Hematopoietic multipotent progenitor cell treated with erythropoietin and hydrocortisone succinate and interleukin-3 and kit ligand, for 15 days (in vitro differentiated cells): ENCODE results near the gene NUMBL.
"Not testable (repeated sequence)": the region's sequence is repeated elsewhere in the genome, so short reads cannot be mapped to it uniquely, and the experiment has no call there.

Experiments
- DNase-seq: peaks from one replicate; pipeline ENCODE4 v3.0.0-alpha.2; 2015; ENCODE audit warnings: low spot score

The NUMBL gene

GRCh38 chr19:40663695-40664692, 26.5 kb downstream of the NUMBL start:
- DNase-seq, result peak; percentile 51

GRCh38 chr19:40662925-40663694, 27.3 kb downstream of the NUMBL start:
- DNase-seq, result peak; percentile 88

- DNase-seq, result no peak
Measured at GRCh38 chr19:40661616-40662015, 28.8 kb downstream of the NUMBL start.

- DNase-seq, result no peak
Measured at GRCh38 chr19:40659566-40659965, 30.9 kb downstream of the NUMBL start.

GRCh38 chr19:40659116-40659515, 31.3 kb downstream of the NUMBL start:
- no peak for DNase-seq

- no peak for DNase-seq
Measured at GRCh38 chr19:40658031-40658430, 32.4 kb downstream of the NUMBL start.

- DNase-seq, result not testable (repeated sequence)
Measured at GRCh38 chr19:40655684-40656083, 34.8 kb downstream of the NUMBL start.

GRCh38 chr19:40652303-40652702, 38.1 kb downstream of the NUMBL start:
- not testable (repeated sequence) for DNase-seq

DNA sequence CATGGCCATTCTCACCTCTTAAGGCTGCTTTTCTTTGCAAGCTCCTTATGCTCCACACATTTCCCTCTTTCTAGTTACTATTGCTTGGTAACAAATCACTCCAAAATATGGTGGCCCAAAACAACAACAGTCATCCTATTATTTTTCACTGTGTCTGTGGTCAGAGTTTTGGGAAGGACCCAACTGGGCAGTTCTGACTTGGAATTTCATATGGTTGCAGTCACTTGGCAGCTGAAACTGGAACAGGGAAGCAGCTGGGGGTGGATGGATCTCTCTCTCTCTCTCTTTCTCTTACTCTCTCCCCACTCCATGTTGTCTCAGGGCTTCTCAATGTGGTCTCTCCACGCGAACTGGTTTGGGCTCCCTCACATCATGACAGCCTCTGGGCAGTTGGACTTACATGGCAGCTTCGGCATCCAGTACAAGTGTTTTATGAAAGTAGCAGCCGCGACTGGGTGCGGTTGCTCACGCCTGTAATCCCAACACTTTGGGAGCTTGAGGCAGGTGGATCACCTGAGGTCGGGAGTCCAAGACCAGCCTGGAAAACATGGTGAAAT, 39.6 kb downstream of the NUMBL start:
- DNase-seq, result no peak

- not testable (repeated sequence) for DNase-seq
Measured at GRCh38 chr19:40649903-40650675, 40.4 kb downstream of the NUMBL start.

DNA sequence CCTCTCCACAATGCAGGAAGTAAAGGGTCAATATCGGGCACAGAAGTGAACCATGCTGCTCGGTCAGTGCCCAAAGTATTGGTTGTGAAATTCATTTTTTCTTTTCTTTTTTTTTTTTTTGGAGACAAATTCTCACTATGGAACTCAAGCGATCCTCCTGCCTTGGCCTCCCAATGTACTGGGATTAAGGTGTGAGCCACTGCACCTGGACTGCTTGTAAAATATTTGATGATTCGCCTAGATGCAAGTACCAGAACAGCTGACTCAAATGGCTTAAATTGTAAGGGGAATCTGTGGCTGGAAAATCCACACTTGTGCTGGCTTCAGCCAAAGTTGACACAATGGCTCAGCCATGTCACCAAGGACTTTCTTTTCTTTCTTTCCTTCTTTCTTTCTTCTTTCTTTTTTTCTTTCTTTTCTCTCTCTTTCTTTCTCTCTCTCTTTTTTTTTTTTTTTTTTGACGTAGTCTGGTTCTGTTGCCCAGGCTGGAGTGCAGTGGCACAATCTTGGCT, 43.7 kb downstream of the NUMBL start:
- no peak for DNase-seq

DNA sequence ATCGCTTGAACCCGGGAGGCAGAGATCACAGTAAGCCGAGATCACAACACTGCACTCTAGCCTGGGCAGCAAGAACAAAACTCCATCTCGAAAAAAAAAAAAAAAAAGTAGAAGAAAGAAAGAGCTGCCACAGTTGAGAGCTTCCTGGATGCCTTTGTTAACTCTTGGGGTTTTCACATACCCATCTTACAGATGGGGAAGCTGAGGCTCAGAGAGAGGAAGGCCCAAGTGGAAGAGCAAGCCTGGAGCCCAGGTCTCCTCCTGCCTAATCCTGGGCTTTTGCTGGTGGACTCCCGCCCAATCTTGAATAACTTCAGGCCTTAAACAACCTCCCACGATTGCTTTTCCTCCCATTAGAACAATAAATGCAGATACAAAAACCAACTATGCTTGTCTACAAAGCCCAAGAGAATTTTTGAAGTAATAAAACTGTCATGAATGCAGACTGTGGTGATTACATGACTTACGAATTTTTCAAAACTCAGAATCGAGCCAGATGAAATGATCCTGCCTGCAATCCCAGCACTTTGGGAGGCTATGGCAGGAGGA, 47.6 kb downstream of the NUMBL start:
- no peak for DNase-seq

DNA sequence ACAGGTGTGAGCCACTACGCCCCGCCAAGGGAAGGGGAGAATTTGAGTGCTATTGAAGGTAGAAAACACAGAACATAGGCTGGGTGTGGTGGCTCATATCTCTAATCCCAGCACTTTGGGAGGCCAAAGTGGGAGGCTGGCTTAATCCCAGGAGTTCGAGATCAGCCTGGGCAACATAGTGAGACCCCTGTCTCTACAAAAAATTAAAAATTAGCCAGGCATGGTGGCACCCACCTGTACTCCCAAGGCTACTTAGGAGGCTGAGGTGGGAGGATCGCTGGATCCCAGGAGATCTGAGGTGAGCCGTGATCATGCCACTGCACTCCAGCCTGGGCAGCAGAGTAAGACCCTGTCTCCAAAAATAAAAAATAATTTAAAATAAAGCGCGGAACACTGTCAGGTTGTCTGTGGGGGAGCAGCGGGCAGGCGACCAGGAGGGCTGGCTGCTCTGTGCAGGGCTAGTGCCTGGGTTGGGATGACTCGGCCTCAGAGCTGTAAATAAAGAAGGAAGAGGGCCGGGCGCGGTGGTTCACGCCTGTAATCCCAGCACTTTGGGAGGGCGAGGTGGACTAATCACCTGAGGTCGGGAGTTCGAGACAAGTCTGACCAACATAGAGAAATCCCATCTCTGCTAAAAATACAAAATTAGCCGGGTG, 48.3 kb downstream of the NUMBL start:
- DNase-seq, result no peak

GRCh38 chr19:40641281-40641680, 49.2 kb downstream of the NUMBL start:
- no peak for DNase-seq

DNA sequence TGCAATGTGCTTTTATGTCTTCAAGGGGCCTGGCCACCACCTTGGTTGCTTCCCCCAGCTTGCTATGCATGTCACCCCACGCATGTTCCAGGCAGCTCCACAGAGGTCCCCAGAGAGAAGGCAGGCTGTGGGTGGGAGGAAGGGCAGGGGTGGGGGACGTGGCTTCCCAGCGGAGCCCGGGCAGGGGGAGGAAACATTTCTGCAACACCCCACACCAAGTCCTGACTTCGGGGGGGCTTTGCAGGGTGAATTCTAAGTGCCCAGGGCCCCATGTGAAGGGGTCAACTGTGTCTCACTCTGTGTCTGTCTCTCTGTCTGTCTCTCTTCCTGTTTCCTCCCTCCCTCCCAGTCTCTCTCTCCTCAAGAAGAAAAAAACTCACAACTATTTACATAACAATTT, 49.7 kb downstream of the NUMBL start:
- no peak for DNase-seq

DNA sequence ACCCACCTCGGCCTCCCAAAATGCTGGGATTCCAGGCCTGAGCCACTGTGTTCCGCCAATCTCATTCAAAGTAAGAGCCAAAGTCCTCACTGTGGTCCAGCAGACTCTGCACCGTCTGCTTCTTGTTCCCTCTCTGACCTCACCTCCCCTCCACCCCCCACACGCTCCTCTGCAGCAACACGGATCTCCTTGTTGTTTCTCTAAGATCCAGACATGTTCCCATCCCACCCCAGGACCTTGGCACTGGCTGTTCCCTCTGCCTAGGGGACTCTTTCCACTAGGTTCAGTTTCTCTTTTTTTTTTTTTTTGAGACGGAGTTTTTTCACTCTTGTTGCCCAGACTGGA, 50.8 kb downstream of the NUMBL start:
- no peak for DNase-seq

DNA sequence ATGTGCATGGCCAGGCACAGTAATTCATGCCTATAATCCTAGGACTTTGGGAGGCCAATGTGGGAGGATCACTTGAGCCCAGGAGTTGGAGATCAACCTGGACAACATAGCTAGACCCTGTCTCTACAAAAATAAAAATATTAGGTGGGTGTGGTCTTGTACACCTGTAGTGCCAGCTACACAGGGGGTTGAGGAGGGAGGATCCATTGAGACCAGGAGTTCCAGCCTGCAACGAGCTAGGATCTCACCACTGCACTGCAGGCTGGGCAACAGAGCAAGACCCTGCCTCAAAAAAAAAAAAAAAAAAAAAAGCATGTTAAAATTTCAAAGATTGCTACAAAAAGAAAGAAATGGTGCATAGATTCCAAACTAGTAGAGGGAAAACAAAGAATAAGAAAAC, 52.1 kb downstream of the NUMBL start:
- no peak for DNase-seq

DNA sequence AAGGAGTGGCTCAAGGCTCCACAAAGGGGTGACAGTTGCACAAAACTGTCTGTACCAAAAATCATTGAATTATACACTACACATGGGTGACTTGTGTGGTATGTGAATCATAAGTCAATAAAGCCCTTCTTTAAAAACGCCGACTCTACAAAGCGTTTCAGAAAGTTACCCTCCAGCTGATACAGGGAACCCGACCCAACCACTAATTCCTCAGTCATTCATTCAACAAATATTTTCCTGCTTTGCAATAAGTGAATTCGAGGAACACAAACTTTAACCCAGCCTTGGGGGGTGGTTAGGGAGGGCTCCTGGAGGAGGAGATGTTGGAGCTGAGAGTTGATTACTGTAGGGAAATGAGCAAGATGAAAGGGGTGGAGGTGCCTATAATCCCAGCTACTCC, 57.2 kb downstream of the NUMBL start:
- no peak for DNase-seq

DNA sequence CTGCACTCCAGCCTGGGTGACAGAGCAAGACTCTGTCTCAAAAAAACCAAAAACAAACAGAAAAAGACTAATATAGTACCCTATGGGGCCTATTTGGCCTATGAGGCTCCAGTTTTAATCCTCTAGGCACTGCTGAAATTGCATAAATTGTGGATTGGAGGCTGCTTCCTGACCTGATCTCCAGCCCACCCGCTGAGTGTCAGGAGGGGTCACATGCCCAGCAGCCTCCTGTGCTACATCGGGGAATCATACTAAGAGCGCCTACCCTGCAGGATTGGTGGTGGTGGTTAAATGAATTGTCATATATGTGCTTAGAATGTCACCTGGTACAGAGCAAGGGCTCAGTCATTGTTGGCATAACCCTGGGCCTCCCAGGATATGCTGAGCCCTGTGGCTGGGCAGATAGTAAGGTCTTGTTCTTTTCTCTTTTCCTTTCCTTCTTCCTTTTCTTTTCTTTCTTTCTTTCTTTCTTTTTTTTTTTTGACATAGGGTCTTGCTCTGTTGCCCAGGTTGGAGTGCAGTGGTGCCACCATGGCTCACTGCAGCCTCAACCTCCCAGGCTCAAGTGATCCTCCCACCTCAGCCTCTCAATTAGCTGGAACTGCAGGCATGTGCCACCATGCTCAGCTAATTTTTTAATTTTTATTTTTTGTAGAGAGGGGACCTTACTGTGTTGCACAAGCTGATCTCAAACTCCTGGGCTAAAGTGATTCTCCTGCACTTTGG, 58.0 kb downstream of the NUMBL start:
- no peak for DNase-seq

DNA sequence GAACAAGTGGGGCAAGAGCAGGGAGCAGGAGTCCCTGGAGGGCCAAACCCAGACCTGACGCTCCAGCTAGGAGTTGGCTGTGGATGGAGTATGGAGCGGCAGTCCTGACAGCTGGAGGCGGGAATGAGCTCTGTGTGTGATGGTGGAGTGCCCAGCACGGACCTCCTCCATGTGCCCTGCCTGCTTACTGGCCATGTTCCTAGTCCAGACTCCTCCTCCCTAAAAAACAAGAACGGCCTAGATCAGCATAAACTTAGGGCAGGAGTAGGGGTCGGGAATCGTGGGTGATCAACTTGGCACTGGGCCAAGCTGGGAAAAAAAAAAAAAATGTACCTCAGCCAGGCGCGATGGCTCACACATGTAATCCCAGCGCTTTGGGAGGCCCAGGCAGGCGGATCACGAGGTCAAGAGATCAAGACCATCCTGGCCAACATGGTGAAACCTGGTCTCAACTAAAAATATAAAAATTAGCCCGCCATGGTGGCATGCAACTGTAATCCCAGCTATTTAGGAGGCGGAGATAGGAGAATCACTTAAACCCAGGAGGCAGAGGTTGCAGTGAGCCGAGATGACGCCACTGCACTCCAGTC, 59.8 kb downstream of the NUMBL start:
- DNase-seq, result no peak
